Left ventricle myocardium superior (tissue), 1 donor: Measurements from ENCODE around the gene PERM1. TPM values are rescaled to one million over a fixed set of nuclear protein-coding genes. Genes with fewer than 3 reads are reported as not detected.
A peak's percentile ranks its signal among the peaks of the same experiment; 100 is the strongest.
"Not testable (repeated sequence)": the region's sequence is repeated elsewhere in the genome, so short reads cannot be mapped to it uniquely, and the experiment has no call there.

Experiments
- ATAC-seq: fragments of 200-7000 bp; cut with Tn5 transposase; one replicate; pipeline ENCODE4 v1.9.1; 2020; ENCODE audit warnings: mild to moderate bottlenecking, moderate library complexity
- DNase-seq: peaks from one replicate; pipeline ENCODE4 v3.0.0-alpha.2; 2020
- intact Hi-C: fragments of 100-400 bp; cut with micrococcal nuclease; formaldehyde crosslinking; loops from one replicate; pipeline ENCODE4 v1.11.0; 2022
- total RNA-seq: library from RNA; stranded (reverse); fragmentation: NEBNext Ultra II Directional; extraction: Animal tissue kit (Norgen Biotek cat#: 25700); gene quantifications from one replicate; pipeline ENCODE4 v1.2.1, GENCODE V29; 2021
- donor health status: DM: no; HTN: yes; CAD: no; lungs with severe emphysema.

The PERM1 gene
- total RNA-seq, 1 donor from 2014 or later: 187 TPM

GRCh38 chr1:1000357-1001056 lies 18.6 kb upstream of the PERM1 start:
- ATAC-seq: peak; percentile 69
- peak; percentile 86 for DNase-seq
- intact Hi-C loops: no loop called here

DNA sequence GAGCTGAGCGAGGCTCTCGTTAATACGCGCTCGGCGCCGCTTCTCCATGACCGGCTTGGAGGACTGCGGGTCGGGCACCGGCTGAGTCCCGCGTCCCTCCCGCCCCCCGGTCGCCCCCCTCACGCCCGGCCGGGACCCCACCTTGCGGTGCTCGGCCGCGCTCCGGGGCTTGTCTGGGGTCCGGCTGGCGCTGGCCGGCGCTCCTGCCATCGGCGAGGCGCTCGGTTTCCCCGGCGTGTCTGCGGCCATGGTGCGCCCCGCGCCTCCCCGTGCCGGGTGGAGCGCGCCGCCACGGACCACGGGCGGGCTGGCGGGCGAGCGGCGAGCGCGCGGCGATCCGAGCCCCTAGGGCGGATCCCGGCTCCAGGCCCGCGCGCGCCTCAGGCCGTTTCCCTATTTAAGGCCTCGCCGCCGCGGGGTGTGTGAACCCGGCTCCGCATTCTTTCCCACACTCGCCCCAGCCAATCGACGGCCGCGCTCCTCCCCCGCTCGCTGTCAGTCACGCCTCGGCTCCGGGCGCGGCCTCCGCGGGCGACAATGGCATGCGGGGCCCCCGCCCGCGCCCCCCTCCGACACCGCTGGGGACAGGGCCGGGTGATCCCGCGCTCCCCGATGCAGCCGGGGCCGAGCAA lies 17.9 kb upstream of the PERM1 start, which contains the start of gene HES4:
Gene HES4 (minus strand): TSS at position 373 of the 632 bp plus-strand sequence. CDS start 124 bp downstream, at position 249.
- intact Hi-C loops: no loop called here

DNA sequence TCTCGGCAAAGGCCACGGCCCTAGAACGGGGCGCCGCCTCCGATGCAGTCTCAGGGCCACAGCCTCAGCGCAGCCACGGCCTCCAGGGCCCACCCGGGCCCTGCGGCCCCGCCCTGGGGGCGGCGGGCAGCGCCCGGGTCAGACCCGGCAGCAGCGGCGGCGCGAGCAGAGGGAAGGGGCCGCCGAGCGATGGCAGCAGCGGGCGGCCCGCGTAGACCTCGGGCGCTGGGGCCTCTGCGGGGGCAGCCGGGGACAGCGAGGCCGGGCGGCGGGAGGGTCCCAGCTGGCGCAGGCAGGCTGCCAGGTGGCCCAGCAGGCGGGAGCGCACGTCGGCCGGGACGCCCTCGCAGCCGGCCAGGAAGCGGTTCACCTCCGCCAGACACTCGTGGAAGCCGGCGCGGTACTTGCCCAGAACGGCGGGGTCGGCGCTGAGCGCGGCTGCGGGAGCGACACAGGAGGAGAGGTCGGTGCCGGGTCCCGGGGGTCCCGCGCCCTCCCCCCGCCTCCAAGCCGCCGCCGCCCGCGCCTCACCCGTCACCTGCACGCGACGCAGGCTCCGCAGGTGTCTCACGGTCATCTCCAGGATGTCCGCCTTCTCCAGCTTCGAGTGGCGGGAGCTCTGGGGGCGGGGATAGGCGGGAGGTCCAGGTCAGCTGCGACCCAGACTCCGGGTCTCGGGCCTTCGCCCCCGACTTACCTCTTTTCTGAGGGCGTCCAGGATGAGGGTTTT lies 17.3 kb upstream of the PERM1 start:
- ATAC-seq: peak; percentile 12
- intact Hi-C loops: no loop called here
- DNase-seq: peak; percentile 68

More for the DNA sequence above, 17.9 kb upstream of the PERM1 start, which contains the start of gene HES4:
- ATAC-seq: peak; percentile 78
- peak; percentile 97 for DNase-seq

DNA sequence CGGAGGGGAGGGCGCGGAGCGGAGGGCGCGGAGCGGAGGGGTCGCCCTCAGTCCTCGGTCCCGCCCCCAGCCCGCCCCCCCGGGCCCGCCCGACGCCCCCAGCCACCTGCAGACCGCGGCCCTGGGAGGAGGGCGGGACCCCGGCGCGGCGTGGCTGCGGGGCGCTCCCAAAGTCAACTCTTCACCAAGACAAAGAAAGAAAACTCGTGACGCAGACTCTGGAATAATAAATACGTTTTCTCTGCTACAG lies 16.8 kb upstream of the PERM1 start:
- ATAC-seq (no peak), DNase-seq (no peak)
- intact Hi-C loops: no loop called here

- ATAC-seq (no peak), DNase-seq (peak; percentile 45)
- intact Hi-C loops: no loop called here
These were observed 16.3 kb upstream of the PERM1 start for GRCh38 chr1:997993-998744.

DNA sequence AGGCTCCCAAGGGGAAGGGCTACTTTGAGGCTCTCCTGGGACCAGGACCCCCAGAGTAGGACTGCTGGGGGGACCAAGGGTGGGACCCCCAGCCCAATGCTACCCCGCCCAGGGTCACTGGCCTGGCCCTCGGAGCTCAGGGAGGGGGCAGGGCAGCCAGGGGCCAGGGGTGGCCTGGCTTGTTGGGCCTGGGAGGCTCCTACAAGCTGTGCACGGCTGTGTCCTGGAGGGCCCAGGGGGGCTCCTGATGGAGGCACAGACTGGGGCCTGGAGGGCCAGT lies 15.8 kb upstream of the PERM1 start:
- no peak for ATAC-seq
- no peak for DNase-seq
- intact Hi-C loops: no loop called here

DNA sequence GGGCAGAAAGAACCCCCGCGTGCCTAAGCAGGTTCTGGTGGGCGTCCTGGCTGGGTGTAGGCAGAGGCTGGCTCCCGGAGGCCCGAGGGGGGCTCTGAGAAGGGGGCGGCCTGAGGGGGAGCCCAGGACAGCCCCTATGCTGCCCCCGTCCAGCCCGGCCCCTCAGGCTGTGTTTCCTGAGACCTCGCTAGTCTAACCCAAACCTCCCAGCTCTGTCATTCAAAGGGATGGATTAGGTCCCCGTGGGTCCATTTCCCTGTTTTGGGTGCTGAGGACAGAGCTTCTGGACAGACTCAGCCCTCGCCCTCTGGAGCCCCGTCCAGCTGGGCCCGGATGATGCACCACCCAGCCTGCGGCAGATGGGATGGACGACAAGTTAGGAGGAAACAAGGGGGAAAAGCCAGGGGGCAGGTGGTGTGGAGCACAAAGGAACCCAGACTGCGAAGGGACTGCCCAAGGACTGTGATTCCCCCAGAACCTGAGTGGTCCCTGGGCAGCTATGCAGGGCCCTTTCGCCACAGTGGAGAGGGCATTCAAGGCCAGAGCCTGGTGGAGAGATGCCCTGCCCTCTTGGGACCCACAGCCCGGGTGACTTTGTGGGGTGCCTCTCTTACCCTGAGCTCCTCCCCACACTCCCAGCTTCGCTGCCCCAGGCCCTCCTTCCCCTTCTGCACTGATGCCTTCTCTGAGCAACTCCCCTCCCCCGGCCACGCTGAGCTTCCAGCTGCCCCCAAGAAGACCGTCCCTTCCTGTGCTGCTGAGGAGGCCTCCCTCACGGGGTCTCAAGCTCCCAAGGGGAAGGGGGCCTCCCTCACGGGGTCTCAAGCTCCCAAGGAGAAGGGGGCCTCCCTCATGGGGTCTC lies 15.2 kb upstream of the PERM1 start:
- ATAC-seq: no peak
- intact Hi-C loops: no loop called here
- DNase-seq: peak; percentile 32

DNA sequence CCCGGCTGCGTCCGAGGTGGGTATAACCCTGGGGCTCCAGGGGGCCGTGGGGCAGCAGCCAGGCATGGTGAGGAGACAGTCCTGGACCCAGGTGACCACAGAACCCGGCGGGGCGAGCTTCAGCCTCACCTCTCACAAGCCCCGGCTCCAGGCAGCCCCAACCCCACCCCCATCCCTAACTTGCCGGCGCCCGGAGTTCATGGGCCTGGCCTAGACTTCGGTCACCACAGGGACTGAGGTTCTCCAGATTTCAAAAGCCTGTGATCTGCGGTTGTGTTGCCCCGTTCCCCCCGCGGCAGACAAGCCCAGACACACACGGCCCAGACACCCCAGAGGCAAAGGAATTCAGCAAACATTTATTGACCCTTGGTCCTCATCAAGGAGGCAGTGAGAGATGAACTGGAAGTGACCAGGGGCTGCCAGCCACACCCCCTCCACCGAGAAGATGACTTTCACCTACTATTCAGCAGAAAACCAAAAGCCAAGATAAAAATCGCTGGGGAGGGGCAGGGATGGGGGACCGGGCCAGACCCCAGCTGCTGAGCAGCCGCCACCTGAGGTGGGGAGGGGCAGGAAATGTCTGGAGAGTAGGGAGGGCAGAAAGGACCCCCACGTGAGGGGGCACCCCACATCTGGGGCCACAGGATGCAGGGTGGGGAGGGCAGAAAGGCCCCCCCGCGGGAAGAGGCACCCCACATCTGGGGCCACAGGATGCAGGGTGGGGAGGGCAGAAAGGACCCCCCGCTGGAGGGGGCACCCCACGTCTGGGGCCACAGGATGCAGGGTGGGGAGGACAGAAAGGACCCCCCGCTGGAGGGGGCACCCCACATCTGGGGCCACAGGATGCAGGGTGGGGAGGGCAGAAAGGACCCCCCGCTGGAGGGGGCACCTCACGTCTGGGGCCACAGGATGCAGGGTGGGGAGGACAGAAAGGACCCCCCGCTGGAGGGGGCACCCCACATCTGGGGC lies 14.1 kb upstream of the PERM1 start:
- intact Hi-C loops: no loop called here
- no peak for ATAC-seq
- peak; percentile 21 for DNase-seq

GRCh38 chr1:994546-994945 lies 12.7 kb upstream of the PERM1 start:
- ATAC-seq, intact Hi-C loops: not testable (repeated sequence)
- DNase-seq: peak; percentile 2

- intact Hi-C loops: no loop called here
- DNase-seq (peak; percentile 22), ATAC-seq (no peak)
These were observed 11.6 kb upstream of the PERM1 start for GRCh38 chr1:993379-993995.

DNA sequence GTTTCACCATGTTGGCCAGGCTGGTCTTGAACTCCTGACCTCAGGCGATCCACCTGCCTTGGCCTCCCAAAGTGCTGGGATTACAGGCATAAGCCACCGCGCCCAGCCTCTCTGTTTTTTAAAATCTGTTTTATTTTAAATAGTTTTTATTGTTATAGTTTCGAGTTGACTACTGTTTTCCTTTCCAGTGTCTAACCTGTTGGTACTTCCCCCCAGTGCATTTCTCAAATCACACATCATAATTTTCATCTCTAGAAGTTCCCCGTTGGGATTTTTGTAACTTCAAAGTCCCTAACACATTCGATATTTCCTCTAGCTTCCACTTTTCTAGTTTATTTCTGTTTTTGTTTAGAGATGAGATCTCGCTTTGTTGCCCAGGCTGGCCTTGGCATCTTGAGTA lies 10.5 kb upstream of the PERM1 start:
- ATAC-seq: no peak
- intact Hi-C loops: no loop called here
- DNase-seq: peak; percentile 1

DNA sequence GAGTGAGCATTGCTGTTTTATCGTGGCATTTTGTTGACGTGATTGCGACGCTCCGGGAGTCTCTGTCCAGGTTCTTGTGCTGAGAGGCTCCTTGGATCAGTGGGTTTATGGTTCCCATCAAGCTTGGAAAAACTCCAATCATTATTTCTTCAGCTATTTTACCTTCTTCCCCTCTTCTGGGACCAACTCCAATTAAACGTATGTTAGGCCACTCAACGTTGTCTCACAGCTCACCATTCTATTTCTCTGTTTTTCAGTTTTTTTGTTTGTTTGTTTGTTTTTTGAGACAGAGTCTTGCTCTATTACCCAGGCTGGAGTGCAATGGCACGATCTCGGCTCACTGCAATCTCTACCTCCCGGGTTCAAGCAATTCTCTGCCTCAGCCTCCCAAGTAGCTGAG lies 10.0 kb upstream of the PERM1 start:
- ATAC-seq: no peak
- DNase-seq: no peak
- intact Hi-C loops: no loop called here

DNA sequence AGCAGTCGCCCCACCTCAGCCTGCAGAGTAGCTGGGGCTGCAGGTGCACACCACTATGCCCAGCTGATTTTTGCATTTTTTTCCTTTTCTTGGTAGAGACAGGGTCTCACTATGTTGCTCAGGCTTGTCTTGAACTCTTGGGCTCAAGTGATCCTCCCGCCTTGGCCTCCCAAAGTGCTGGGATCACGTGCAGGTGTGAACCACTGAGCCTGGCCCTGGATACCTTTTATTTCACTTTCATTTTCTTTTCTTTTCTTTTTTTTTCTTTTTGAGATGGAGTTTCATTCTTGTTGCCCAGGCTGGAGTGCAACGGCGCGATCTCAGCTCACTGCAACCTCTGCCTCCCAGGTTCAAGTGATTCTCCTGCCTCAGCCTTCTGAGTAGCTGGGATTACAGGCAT lies 9.4 kb upstream of the PERM1 start:
- ATAC-seq, intact Hi-C loops, DNase-seq: not testable (repeated sequence)

DNA sequence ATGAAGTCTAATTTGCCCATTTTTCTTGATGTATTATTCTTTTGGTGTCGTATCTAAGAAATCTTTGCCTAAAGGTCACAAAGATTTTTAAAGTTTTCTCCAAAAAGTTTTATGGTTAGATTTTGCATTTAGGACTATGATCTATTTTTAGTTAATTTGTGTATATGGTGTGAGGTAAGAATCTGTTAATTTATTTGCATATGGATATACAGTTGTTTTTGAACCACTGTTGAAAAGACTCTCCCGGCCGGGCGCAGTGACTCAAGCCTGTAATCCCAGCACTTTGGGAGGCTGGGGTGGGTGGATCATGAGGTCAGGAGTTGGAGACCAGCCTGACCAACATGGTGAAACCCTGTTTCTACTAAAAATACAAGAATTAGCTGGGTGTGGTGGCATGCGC lies 6.2 kb upstream of the PERM1 start:
- intact Hi-C loops, ATAC-seq, DNase-seq: not testable (repeated sequence)

DNA sequence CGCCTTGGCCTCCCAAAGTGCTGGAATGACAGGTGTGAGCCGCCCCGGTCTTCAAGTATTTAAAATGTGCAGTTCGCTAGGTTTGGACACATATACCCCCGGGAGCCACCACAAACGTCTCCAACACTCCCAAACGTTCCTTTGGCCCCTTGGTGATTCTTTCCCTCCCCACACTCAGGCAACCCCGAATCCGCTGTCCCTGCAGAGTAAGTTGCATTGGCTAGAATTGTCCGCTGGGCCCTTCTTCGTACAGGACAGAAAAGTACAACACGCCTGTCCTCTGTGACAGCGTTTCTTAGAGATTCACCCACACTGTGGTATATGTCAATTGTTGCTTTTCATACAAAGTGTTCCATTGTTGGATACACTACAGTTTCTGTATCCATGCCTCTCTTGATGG lies 3.2 kb upstream of the PERM1 start:
- intact Hi-C loops: no loop called here
- DNase-seq: peak; percentile 23
- no peak for ATAC-seq

GRCh38 chr1:984476-984814 lies 2.6 kb upstream of the PERM1 start:
- DNase-seq (no peak), ATAC-seq (no peak)
- intact Hi-C loops: no loop called here

DNA sequence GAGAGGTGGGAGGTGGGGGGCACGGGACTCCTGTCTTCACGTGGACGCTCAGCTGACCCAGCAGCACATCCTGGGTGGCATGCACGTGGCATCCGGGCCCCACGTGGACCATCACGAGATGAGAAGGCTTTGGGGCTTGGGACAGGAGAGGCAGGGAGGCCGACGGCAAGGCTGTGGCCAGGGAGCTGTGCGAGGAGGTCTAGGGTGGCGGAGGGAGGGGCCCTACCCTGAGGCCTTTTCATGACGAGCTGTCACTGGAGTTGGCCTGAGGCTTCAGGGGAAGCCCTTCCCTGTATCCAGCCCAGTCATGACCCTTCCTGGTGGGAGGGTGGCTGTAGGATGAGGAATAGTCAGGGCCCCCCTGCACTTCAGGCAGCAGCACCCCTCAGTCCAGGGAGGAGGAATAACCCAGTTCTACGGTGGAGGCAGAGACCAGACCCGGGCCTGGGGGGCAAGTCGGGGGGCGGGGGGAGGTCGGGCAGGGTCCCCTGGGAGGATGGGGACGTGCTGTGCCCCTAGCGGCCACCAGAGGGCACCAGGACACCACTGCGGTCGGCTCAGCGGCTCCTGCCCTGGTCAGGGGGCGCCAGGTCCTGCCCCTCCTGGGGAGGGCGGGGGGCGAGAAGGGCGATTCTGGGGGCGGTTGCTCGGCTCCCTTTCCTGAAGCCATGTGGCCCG lies 2.0 kb upstream of the PERM1 start:
- peak; percentile 71 for DNase-seq
- intact Hi-C loops: no loop called here
- ATAC-seq: no peak
